ENCODE results near the gene FBXO28. TPM values are rescaled to one million over a fixed set of nuclear protein-coding genes. Genes with fewer than 3 reads are reported as not detected.
A peak's percentile ranks its signal among the peaks of the same experiment; 100 is the strongest.

Gene FBXO28
- total RNA-seq, 1 donor from 2014 or later = 52.1 TPM

DNA sequence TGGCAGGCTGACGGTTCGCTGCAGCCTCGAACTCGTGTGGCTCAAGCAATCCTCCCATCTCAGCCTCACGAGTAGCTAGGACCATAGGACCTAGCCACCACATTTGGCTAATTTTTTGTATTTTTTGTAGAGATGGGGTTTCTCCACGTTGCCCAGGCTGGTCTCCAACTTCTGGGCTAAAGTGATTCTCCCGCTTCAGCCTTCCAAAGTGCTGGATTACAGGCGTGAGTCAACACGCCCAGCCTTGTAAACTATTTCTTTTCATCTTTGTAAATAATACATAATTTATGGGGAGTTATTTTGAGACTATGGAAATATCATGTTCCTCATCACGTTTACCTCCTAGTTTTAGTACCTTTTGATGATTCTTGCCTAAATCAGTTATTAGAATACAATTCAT, 906 bp upstream of the FBXO28 start:
- H3K4me1 ChIP-seq = peaks cover 17% of the 10 kb centered on the region
- no peaks in the 10 kb centered on the region for H3K27me3 ChIP-seq
- Mint-ChIP-seq H3K27me3 (ENCODE audit: insufficient read depth, low read depth) (no peaks in the 10 kb centered on the region), H3K4me1 (peaks cover 21% of the 10 kb centered on the region), H3K27ac (no peak overlapping the region), H3K9me3 (no peaks in the 10 kb centered on the region), H3K36me3 (peaks cover 2% of the 10 kb centered on the region), H3K4me3 (no peak overlapping the region)
- H3K4me2 ChIP-seq = no peak overlapping the region
- H3K79me2 ChIP-seq (ENCODE audit: low read depth) = peaks cover 45% of the 10 kb centered on the region
- no peak overlapping the region for H3K4me3 ChIP-seq
- H3K27ac ChIP-seq = no peak overlapping the region
- no peaks in the 10 kb centered on the region for H3K9me3 ChIP-seq (ENCODE audit: low read depth)
- TF ChIP-seq, protein P1, sequence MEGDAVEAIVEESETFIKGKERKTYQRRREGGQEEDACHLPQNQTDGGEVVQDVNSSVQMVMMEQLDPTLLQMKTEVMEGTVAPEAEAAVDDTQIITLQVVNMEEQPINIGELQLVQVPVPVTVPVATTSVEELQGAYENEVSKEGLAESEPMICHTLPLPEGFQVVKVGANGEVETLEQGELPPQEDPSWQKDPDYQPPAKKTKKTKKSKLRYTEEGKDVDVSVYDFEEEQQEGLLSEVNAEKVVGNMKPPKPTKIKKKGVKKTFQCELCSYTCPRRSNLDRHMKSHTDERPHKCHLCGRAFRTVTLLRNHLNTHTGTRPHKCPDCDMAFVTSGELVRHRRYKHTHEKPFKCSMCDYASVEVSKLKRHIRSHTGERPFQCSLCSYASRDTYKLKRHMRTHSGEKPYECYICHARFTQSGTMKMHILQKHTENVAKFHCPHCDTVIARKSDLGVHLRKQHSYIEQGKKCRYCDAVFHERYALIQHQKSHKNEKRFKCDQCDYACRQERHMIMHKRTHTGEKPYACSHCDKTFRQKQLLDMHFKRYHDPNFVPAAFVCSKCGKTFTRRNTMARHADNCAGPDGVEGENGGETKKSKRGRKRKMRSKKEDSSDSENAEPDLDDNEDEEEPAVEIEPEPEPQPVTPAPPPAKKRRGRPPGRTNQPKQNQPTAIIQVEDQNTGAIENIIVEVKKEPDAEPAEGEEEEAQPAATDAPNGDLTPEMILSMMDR (IDR thresholded peaks at IDR 0.05) = no peak
- TF ChIP-seq EZH2phosphoT487 (IDR thresholded peaks at IDR 0.05) (no peak), EZH2 (IDR thresholded peaks at IDR 0.05) (no peak)
- H3F3A ChIP-seq (ENCODE audit: low read depth) = peaks cover 6% of the 10 kb centered on the region
- no peak for DNase-seq (ENCODE audit: low spot score)
- no peak overlapping the region for H2AFZ ChIP-seq (replicated peaks)
- no peaks in the 10 kb centered on the region for H3K36me3 ChIP-seq
- H3K9ac ChIP-seq = no peak overlapping the region
- peaks cover 31% of the 10 kb centered on the region for H4K20me1 ChIP-seq (ENCODE audit: low read depth)

DNA sequence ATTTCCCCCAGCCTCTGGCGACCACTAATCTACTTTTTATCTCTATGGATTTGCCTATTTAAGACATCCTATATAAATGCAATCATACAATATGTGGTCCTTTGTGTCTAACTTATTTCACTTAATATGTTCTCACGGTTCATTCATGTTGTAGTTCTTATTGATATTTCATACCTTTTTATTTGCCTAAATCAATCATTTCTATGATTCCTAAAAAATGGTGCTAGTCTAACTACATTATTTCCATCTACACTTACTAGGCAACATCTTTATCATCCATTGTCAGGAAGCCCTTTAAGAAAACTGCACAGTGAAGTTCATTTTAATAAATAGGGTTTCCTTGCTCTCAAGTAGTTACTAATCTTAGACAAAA, 380 bp upstream of the FBXO28 start:
- Histone ChIP-seq H3K27ac (no peak overlapping the region), H3F3A (ENCODE audit: low read depth) (peaks cover 6% of the 10 kb centered on the region), H4K20me1 (ENCODE audit: low read depth) (peaks cover 34% of the 10 kb centered on the region), H3K27me3 (no peaks in the 10 kb centered on the region), H3K79me2 (ENCODE audit: low read depth) (peaks cover 51% of the 10 kb centered on the region), H3K4me2 (peak overlapping the region; percentile 99), H3K9ac (no peak overlapping the region), H3K4me3 (peak overlapping the region; percentile 89), H2AFZ (replicated peaks) (peak overlapping the region; percentile 90), H3K4me1 (peaks cover 17% of the 10 kb centered on the region), H3K9me3 (ENCODE audit: low read depth) (no peaks in the 10 kb centered on the region), H3K36me3 (no peaks in the 10 kb centered on the region)
- peak overlapping the region; percentile 31 for H3K27ac Mint-ChIP-seq
- H3K27me3 Mint-ChIP-seq (ENCODE audit: insufficient read depth, low read depth) = no peaks in the 10 kb centered on the region
- no peaks in the 10 kb centered on the region for H3K9me3 Mint-ChIP-seq
- no peak for DNase-seq (ENCODE audit: low spot score)
- no peak for TF ChIP-seq EZH2phosphoT487 (IDR thresholded peaks at IDR 0.05)
- TF ChIP-seq, protein P1 (IDR thresholded peaks at IDR 0.05) = no peak
- TF ChIP-seq EZH2 (IDR thresholded peaks at IDR 0.05) = no peak
- H3K4me1 Mint-ChIP-seq = peaks cover 21% of the 10 kb centered on the region
- H3K4me3 Mint-ChIP-seq = peak overlapping the region; percentile 93
- peaks cover 2% of the 10 kb centered on the region for H3K36me3 Mint-ChIP-seq

DNA sequence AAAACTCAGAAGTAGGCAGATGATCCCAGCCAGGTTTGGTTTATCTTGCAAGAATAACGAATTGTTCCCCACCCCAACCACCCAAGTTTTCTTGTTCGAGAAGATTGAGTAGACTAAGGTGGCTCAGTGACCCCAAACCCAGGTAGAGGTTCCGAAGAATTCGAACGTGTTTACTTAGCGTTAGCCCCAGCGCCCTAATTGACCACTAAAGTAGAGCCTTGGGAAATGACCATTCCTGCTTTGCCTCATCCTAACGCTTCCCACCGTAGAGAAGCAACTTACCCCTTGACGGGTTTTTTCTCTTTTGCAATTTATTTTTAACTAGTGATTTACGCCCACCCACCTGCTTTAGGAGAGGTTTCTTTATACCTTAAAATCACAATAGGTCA, 870 bp downstream of the FBXO28 start:
- peaks cover 2% of the 10 kb centered on the region for H3K27me3 Mint-ChIP-seq (ENCODE audit: insufficient read depth, low read depth)
- Histone ChIP-seq H3K27ac (peak overlapping the region; percentile 83), H3K4me1 (peaks cover 17% of the 10 kb centered on the region), H4K20me1 (ENCODE audit: low read depth) (peaks cover 42% of the 10 kb centered on the region), H3K4me2 (peak overlapping the region; percentile 99), H3F3A (ENCODE audit: low read depth) (peaks cover 6% of the 10 kb centered on the region), H3K9me3 (ENCODE audit: low read depth) (no peaks in the 10 kb centered on the region), H3K4me3 (peak overlapping the region; percentile 89), H2AFZ (replicated peaks) (peak overlapping the region; percentile 90), H3K27me3 (no peaks in the 10 kb centered on the region), H3K79me2 (ENCODE audit: low read depth) (peaks cover 63% of the 10 kb centered on the region), H3K9ac (peak overlapping the region; percentile 93), H3K36me3 (peaks cover under 1% of the 10 kb centered on the region)
- peaks cover 21% of the 10 kb centered on the region for H3K4me1 Mint-ChIP-seq
- DNase-seq (ENCODE audit: low spot score) = peak; percentile 45
- no peaks in the 10 kb centered on the region for H3K9me3 Mint-ChIP-seq
- no peak for TF ChIP-seq EZH2phosphoT487 (IDR thresholded peaks at IDR 0.05)
- peak overlapping the region; percentile 5 for H3K27ac Mint-ChIP-seq
- peaks cover 4% of the 10 kb centered on the region for H3K36me3 Mint-ChIP-seq
- peak overlapping the region; percentile 93 for H3K4me3 Mint-ChIP-seq

DNA sequence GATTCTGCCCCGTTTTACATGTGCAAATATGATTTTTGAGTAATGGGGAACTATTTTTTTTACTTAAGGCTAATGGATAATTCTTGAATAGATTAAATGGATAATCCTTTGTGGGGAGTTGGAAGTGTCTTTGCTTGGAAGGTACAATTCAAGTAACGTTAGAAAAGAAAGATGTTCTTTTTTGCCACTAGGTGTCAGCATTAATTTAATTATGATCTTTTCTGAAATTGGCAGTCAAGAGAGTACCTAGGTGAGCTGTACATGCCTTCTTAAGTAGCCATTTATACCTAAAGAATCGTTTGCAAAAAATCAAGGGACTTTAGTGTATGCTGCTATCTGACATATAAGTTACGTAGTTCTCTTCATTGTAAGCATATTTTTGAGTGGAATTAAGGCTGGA, 2.2 kb downstream of the FBXO28 start:
- Mint-ChIP-seq H3K4me1 (peaks cover 21% of the 10 kb centered on the region), H3K27me3 (ENCODE audit: insufficient read depth, low read depth) (peaks cover 2% of the 10 kb centered on the region), H3K27ac (no peak overlapping the region), H3K36me3 (peaks cover 4% of the 10 kb centered on the region), H3K9me3 (no peaks in the 10 kb centered on the region), H3K4me3 (peak overlapping the region; percentile 62)
- peak overlapping the region; percentile 99 for H3K4me2 ChIP-seq
- no peak overlapping the region for H2AFZ ChIP-seq (replicated peaks)
- H3K4me1 ChIP-seq = peaks cover 17% of the 10 kb centered on the region
- peak overlapping the region; percentile 89 for H3K4me3 ChIP-seq
- peaks cover 9% of the 10 kb centered on the region for H3K36me3 ChIP-seq
- peaks cover 52% of the 10 kb centered on the region for H4K20me1 ChIP-seq (ENCODE audit: low read depth)
- no peak overlapping the region for H3K27ac ChIP-seq
- H3K79me2 ChIP-seq (ENCODE audit: low read depth) = peaks cover 77% of the 10 kb centered on the region
- H3F3A ChIP-seq (ENCODE audit: low read depth) = peaks cover 6% of the 10 kb centered on the region
- no peak overlapping the region for H3K9ac ChIP-seq
- no peaks in the 10 kb centered on the region for H3K27me3 ChIP-seq
- no peak for TF ChIP-seq EZH2 (IDR thresholded peaks at IDR 0.05)
- TF ChIP-seq, protein P1 (IDR thresholded peaks at IDR 0.05) = peak; percentile 69
- peak; percentile 42 for DNase-seq (ENCODE audit: low spot score)
- H3K9me3 ChIP-seq (ENCODE audit: low read depth) = no peaks in the 10 kb centered on the region
